Measurements from ENCODE around the gene MYO15B. TPM values are rescaled to one million over a fixed set of nuclear protein-coding genes. Genes with fewer than 3 reads are reported as not detected.

Gene MYO15B
- total RNA-seq, 1 donor from 2014 or later, result 336 TPM

DNA sequence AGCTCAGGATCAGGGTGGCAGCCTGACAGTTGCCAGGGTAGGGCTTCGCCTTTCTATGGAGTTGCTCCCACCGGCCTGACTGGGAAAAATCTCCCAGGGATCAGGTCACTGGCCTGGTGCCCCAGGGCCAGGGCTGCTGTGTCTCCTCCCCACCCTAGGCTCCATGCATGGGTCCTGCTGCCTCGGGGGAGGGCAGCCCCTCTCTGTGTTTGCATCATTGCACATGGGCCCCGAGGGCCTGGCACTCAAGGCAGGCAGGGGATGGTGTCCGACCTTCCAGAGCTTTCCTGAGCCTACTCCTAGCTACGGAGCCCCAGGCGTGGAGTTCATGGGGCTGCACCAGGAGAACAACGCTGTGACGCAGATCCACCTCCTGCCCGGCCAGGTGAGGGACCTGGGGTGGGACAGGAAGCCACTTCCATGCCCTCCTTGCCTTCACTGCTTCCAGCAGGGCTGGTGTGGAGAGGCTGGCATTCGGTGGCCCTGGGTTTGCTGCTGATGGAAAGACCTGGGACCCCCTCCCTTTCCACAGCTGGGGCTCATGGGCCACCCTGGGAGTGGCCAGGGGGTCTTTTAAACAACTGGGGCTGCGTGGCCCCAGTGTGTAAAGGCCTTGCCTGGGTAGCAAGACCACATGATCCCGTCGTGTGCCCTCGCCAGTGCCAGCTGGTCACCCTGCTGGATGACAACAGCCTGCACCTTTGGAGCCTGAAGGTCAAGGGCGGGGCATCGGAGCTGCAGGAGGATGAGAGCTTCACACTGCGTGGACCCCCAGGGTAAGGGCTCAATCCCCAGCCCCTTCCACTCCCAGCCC lies 29.5 kb upstream of the MYO15B start:
- ATAC-seq, result no peak
- no peak for DNase-seq (ENCODE audit: low spot score)
- intact Hi-C loops (cut with DNase I), result no loop called here

DNA sequence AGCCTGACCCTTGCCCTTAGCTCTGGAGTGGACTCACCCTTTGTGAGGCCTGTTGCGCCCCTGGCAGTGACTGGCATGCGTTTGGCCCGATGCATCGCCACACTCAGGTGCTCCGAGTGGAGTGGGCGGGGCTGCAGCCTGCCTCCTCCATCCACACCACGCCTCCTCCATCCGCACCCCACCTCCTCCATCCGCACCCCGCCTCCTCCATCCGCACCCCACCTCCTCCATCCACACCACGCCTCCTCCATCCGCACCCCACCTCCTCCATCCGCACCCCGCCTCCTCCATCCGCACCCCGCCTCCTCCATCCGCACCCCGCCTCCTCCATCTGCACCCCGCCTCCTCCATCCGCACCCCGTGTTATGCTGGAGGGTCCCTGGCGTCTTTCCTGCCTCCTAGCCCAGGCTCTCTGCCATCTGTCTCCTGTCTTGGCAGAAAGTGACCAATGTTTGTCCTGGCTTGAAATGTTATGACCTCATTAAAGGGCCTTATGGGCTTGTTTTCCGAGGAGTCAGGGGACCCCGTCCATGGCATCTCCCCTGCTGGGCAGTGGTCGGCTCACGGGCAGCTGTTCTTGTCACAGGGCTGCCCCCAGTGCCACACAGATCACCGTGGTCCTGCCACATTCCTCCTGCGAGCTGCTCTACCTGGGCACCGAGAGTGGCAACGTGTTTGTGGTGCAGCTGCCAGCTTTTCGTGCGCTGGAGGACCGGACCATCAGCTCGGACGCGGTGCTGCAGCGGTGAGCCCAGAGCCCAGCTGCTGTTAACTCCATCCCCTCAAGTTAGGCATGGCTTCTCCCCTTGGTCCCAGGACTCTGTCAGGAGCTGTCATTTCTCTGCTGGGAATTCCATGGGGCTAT lies 28.7 kb upstream of the MYO15B start:
- DNase-seq (ENCODE audit: low spot score) (no peak), ATAC-seq (no peak)
- intact Hi-C loops (cut with DNase I), result no loop called here

DNA sequence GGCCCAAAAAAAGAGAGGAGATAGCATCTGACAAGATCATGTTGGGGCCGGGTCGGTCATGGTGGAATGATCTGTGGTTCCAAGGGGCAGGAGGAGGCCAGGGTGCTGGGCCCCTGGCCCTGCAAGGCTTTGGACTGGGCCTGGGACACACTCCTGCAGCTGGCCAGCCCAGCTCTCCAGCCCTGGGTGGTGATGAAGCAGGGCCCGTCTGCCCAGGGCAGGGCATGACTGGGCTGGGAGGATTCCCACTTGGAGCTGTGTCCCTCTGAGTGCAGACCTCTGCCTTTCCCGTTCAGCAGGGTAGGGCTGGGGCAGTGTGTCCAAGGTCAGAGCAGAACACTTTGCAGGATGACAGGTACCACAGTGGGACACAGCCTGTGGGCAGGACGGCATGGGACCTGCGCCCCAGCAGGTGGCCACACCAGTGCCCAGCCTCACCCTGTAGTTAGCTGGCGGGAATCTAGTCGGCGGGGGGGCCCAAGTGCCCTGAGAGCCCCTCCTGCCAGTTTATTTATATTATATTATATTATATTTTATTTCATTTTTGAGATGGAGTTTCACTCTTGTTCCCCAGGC lies 27.6 kb upstream of the MYO15B start:
- DNase-seq (ENCODE audit: low spot score) (no peak), ATAC-seq (no peak)
- intact Hi-C loops (cut with DNase I), result no loop called here

DNA sequence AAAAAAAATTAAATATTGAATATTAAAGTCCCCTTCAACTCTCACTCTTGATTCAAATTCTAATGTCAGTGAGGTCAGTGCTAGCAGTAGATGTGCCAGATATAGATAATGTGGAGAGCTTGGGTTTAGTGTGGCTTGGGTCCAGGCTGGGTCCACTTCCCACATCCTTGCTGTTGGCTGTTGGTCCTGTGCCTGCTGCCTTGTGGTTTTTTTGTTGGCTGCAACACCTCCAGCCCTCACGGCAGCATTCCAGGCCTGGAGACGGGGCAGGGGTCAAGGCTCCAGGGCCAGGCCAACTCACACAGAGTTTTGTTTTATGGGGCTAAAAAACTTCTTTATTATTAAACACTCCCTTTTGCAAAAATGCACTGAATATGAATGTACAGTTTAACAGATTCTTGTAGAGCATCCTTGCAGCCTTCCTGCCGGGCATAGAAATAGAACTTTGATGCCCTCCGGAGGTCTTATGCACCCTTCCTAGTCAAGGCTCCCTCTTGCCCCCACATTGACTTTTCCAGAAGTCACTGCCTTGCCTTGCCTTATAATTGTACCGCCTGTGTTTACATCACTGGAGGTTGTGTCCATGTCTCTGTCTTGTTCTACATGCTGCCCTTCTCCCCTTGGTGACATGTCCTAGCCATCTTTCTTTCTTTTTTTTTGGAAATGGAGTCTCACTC lies 25.5 kb upstream of the MYO15B start:
- DNase-seq (ENCODE audit: low spot score) (no peak), ATAC-seq (no peak)
- intact Hi-C loops (cut with DNase I), result no loop called here

DNA sequence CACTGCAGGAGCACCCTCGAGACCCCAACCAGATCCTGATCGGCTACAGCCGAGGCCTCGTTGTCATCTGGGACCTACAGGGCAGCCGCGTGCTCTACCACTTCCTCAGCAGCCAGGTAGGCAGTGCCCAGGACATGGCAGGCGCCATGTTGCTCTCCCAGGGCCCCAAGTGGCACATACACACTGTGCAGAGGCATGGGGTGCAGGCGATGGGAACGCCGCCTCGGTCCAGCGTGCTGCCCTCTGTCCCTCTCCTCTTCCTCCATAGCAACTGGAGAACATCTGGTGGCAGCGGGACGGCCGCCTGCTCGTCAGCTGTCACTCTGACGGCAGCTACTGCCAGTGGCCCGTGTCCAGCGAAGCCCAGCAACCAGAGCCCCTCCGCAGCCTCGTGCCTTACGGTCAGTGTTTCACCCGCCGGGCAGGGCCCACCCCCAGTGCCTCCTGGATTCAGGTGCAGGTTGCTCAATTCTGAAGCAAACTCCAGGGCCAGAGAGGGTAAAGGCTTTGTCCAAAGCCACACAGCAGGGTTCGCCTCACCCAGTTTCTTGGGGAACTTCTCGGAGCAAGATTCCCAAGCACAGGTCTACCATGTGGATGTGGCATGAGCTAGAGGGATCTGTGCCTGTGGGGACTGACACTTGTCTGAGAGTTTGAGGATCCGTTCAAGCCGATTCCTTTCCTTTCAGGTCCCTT lies 24.4 kb upstream of the MYO15B start:
- no peak for ATAC-seq
- no peak for DNase-seq (ENCODE audit: low spot score)
- intact Hi-C loops (cut with DNase I), result no loop called here

DNA sequence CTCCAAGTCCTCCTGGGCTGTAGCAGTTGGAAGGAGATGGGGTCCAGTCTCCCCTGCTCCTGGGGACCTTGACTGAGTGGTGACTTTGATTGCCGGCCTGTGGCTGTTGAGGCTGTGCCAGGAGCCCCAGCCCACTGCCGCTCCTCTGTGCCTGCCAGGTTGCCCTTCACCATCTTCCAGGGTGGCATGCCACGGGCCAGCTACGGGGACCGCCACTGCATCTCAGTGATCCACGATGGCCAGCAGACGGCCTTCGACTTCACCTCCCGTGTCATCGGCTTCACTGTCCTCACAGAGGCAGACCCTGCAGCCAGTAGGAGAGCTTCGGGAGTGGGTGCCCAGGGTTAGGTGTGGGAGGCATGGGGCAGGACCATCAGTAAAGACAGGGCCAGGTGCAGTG lies 23.4 kb upstream of the MYO15B start:
- intact Hi-C loops (cut with DNase I), result no loop called here
- ATAC-seq (no peak), DNase-seq (ENCODE audit: low spot score) (no peak)

DNA sequence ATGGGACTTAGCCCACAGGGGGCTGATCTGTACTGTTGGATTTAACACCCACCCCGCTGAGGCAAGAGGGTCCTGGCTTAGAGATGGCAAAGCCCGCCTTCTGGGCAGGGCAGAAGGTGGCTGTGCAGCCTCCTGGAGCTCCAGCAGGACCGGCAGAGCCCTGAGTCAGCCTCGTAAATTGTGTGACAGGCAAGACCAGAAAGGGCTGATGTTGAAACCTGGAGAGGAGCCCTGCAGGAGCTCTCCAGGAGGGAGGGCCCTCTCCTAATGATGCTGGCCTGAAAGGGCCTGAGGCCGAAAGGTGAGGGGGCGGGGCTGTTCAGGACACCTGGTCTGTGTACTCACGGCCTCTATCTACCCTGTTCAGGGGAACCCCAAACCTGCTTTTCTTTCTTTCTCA lies 22.5 kb upstream of the MYO15B start:
- no peak for ATAC-seq
- DNase-seq (ENCODE audit: low spot score), result no peak
- intact Hi-C loops (cut with DNase I), result no loop called here

DNA sequence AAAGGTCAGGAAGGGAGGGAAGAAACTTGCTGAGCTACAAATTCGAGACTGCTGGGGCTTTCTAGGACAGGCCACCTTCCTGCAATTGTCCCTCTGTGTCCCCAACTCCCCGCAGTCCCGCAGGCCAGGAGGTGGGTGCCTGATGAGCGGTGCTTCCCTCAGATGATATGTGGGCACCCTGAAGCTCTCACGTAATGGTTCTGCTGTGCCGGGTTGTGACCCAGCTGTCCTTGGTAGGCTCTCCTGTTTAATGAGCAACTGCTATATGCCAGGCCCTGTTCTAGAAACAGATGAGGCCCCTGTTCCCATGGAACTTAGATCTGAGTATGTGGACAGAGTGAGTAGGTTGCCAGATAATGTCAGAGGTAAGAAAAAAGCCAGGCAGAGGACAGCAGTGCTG lies 22.0 kb upstream of the MYO15B start:
- intact Hi-C loops (cut with DNase I), result no loop called here
- DNase-seq (ENCODE audit: low spot score) (no peak), ATAC-seq (no peak)

DNA sequence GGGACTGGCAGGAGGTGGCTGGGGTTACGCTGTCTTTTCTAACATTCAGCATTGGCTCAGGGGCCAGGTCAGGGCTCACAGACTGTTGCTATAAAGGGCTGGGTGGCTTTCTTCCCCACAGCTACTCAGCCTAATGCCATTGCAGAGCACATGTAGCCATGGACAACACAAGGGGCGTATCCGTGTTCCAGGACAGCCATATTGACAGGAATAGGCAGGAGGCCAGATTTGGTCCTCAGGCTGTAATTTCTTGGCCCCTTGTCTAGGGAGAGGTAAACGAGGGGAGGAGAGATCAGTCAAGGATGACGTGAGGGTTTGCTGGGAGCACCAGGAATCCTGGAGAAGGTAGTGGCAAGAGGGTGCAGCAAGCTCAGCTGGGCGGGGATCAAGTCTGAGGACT lies 21.2 kb upstream of the MYO15B start:
- ATAC-seq, result no peak
- intact Hi-C loops (cut with DNase I), result no loop called here

DNA sequence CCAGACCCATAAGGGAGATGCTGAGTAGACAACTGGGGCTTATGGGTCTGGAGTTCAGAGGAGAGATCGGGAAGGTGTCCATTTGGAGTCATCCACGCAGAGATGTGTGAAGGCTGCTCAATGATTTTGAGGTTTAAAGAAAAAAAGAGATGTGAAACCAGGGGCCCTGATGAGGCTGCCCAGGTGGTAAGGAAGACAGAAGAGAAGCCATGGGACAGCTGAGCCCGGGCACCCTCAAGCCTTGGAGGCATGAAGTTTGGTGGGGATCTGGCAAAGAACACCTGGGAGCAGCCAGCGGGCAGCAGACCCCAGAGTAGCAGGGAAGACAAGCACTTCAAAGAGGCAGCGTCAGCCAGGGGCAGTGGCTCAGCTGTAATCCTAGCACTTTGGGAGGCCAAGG lies 20.8 kb upstream of the MYO15B start:
- no peak for ATAC-seq
- intact Hi-C loops (cut with DNase I), result no loop called here

More for the DNA sequence above, 21.2 kb upstream of the MYO15B start:
- no peak for DNase-seq (ENCODE audit: low spot score)

DNA sequence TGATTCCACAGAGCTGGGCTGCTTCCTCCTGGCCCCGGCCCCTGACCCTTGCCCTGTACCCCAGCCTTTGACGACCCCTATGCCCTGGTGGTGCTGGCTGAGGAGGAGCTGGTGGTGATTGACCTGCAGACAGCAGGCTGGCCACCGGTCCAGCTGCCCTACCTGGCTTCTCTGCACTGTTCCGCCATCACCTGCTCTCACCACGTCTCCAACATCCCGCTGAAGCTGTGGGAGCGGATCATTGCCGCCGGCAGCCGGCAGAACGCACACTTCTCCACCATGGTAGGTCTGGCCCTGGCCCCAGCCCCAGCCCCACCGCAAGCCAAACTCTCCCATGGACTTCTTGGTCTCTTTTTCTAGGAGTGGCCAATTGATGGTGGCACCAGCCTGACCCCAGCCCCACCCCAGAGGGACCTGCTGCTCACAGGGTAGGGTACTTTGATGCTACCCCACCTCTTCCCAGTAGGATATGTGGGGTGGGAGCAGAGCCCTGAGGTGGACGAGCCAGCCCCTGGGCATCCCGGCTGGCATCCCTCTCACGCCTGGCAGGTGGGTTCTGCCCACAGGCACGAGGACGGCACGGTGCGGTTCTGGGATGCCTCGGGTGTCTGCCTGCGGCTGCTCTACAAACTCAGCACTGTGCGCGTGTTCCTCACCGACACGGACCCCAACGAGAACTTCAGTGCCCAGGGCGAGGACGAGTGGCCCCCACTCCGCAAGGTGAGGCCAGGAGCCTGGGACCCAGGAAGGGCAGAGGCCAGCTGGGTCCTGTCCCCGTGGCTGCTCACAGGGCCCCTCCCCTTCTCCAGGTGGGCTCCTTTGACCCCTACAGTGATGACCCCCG lies 19.0 kb upstream of the MYO15B start:
- no peak for ATAC-seq
- intact Hi-C loops (cut with DNase I), result no loop called here
- no peak for DNase-seq (ENCODE audit: low spot score)

More for the DNA sequence above, 20.8 kb upstream of the MYO15B start:
- DNase-seq (ENCODE audit: low spot score), result no peak

DNA sequence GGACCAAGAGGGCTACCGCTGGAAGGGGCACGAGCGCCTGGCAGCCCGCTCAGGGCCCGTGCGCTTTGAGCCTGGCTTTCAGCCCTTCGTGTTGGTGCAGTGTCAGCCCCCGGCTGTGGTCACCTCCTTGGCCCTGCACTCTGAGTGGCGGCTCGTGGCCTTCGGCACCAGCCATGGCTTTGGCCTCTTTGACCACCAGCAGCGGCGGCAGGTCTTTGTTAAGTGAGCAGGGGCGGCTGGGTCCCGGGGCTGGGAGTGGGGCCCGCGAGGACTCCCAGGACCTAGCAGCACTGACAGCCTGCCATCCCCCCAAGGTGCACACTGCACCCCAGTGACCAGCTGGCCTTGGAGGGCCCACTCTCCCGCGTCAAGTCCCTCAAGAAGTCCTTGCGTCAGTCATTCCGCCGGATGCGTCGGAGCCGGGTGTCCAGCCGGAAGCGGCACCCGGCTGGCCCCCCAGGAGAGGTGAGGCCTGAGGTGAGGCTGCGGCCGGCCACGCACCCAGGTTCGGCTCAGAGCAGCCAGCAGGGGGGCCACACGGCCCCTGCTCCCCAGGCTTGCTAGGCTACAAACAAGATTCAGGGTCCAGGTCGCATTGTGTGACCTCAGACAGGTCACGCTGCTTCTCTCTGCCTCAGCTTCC lies 17.4 kb upstream of the MYO15B start:
- no peak for DNase-seq (ENCODE audit: low spot score)
- intact Hi-C loops (cut with DNase I), result no loop called here
- no peak for ATAC-seq

DNA sequence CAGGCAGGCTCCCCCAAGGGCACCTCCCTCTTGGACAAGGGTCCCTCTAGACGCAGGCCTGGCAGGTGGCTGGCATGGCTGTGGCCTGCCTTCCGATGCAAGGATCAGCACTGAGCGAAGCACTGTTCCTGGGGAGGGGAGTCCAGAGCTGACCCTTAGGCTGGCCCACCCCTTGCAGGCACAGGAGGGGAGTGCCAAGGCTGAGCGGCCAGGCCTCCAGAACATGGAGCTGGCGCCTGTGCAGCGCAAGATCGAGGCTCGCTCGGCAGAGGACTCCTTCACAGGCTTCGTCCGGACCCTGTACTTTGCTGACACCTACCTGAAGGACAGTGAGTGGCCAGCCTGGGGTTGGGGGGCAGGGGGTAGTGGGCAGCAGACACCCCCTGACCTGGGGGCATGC lies 16.8 kb upstream of the MYO15B start:
- DNase-seq (ENCODE audit: low spot score) (no peak), ATAC-seq (peak; percentile 4)
- intact Hi-C loops (cut with DNase I), result no loop called here

DNA sequence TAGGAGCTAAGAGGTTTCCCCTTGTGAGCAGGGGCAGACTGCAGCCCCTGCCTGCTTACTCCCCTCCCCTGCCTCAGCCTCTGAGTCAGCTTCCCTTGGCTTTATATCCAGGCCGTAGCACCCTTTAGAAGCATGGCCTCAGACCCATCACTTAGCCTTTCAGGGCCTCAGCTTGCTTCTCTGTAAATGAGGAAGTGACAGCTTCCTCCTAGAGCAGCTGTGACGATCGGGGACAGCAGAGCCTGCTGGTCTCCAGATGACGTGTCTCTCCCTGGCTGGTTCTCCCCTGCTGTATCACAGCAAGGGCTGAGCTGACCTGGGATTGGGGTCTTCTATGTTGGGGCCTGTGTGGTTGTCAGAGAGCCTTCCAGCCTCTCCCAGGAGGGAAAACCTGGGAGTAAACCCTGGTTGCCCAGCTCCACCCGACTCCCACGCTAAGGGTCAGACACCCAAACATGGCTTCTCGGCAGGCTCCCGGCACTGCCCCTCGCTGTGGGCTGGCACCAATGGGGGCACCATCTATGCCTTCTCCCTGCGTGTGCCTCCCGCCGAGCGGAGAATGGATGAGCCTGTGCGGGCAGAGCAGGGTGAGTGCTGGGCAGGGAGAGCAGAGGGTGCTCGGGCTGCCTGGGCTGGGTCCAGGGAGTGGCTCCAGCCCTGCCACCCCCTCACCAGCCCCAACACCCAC lies 16.3 kb upstream of the MYO15B start:
- DNase-seq (ENCODE audit: low spot score), result no peak
- intact Hi-C loops (cut with DNase I), result no loop called here
- peak; percentile 72 for ATAC-seq

DNA sequence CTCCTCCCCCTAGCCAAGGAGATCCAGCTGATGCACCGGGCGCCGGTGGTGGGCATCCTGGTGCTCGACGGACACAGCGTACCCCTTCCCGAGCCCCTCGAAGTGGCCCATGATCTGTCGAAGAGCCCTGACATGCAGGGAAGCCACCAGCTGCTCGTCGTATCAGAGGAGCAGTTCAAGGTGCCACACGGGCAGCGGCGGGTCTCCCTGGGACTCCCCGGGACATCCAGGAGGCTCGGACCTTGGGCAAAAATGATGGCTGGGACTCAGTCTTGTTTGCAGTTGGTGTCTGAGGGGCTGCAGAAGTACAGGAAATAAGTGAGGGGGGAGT lies 15.8 kb upstream of the MYO15B start:
- no peak for DNase-seq (ENCODE audit: low spot score)
- intact Hi-C loops (cut with DNase I), result no loop called here
- ATAC-seq, result no peak

DNA sequence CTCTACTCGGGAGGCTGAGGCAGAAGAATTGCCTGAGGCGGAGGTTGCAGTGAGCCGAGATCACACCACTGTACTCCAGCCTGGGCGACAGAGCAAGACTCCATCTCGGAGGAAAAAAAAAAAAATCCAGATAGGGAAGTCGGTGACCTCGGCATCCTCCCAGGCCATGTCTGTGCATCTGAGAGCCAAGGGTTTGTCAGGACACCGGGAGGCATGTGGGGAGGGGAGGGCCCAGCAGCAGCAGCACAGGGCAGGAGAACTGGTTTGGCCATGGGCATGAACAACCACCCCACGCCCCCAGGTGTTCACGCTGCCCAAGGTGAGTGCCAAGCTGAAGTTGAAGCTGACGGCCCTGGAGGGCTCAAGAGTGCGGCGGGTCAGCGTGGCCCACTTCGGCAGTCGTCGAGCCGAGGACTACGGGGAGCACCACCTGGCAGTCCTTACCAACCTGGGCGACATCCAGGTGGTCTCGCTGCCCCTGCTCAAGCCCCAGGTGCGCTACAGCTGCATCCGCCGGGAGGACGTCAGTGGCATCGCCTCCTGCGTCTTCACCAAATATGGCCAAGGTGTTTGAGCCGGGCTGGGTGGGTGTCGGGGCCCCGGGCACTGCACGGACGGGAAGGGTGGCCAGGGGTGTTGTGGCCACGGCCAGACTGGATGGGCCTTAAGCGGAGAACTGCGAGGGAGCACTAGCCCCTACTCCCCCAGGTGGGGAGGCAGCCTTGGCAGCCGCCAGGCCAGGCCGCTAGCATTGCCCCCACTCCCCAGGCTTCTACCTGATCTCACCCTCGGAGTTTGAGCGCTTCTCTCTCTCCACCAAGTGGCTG lies 14.7 kb upstream of the MYO15B start:
- intact Hi-C loops (cut with DNase I), result no loop called here
- no peak for ATAC-seq

More for the DNA sequence above, 14.7 kb upstream of the MYO15B start:
- no peak for DNase-seq (ENCODE audit: low spot score)
